HG02938 (cell line): ENCODE data around the gene GFY.

Source experiments
- ATAC-seq: cut with Tn5 transposase; IDR thresholded peaks from one replicate; pipeline ENCODE4 v1.9.1; 2021; ENCODE audit warnings: mild to moderate bottlenecking, moderate library complexity; ENCODE audit not compliant: unreplicated experiment

The GFY gene

DNA sequence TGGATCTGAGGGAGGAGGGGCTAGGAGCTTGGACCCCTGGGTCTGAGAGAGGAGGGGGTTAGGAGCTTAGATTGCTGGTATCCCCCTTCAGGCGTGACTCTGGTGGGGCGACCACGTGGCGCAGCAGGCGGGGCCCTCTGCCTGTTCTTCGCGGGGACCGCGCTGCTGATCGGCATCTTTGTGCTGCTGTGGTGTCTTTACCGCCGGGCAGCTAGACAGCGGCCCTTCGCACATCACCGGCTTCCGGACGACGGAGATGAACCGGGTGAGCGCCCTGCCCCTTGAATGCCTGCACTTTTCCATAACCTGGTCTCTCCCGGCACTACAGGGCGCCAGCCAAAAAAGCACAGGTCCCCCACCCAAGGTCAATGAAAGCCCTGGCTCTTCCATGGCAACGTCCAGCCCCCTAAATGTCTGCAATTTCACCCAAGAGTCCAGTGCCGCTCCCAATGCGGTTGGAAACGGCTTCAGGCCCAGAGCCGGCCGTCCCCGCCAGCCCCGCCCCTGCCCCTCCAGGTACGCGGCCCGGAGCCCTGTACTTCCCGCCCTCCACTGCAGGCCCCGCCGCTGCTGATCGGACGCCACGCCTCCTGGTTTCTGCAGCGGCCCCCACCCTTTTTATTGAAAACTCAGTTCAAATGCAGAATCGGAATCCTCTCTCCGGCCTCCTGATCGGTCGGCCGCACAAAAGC, 2.8 kb downstream of the GFY start:
- ATAC-seq, result no peak

DNA sequence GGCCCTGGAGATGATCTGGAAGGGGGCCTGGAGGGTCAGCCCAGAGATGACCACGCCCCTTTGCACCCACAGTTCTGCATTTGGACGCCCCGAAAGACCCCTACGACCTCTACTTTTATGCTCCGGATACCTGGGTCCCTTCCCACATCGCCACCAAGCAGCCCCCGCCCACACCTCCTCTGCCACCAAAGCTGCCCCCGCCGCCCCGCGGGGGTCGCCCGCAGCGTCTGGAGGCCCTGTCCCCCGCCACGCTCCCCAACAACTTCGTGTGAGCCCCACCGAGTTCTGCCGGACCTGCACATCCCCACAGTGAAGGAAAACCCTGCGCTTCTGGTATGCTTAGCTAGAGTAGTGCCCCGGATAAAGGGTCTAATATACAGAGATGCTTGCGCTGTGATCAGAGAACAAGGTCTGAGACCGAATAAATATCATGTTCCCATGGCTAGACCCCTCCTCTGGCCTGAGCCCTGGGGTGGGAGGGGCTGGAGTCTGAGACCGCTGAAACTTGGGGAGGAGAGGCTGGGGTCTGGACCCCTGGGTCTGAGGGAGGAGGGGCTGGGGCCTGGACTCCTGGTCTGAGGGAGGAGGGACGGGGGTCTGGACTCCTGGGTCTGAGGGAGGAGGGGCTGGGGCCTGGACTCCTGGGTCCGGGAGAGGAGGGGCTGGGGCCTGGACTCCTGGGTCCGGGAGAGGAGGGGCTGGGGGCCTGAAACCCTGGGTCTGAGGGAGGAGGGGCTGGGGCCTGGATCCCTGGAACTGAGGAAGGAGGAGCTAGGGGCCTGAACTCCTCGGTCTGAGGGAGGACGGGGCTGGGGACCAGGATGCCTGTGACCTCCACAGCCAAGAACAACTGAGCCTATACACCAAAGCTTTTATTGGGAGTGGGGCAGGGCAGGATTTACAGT, 3.6 kb downstream of the GFY start:
- ATAC-seq, result no peak

DNA sequence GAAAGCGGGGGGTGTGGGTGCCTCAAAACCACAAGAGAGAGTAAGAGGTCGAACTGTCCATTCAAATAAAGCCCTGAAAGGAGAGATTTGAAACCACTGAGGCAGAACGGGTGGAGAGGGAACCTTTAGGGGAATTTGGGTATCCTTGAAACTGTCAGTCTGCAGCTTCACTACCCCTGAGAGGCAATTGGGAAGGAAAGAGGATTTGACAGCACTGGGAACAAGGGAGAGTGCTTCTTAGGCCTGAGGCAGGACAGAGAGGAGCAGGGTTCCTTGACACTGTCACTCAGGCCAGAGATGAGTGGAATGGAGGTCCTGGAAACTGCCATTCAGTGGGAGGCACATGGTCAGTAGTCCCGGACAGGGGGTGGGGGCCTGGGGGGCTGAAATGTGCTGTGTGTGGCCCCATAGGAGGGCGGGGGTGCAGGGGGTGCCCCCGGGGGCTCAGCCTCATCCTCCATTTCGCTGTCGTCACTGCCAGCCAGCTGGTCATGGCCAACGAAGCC, 5.0 kb downstream of the GFY start:
- no peak for ATAC-seq

DNA sequence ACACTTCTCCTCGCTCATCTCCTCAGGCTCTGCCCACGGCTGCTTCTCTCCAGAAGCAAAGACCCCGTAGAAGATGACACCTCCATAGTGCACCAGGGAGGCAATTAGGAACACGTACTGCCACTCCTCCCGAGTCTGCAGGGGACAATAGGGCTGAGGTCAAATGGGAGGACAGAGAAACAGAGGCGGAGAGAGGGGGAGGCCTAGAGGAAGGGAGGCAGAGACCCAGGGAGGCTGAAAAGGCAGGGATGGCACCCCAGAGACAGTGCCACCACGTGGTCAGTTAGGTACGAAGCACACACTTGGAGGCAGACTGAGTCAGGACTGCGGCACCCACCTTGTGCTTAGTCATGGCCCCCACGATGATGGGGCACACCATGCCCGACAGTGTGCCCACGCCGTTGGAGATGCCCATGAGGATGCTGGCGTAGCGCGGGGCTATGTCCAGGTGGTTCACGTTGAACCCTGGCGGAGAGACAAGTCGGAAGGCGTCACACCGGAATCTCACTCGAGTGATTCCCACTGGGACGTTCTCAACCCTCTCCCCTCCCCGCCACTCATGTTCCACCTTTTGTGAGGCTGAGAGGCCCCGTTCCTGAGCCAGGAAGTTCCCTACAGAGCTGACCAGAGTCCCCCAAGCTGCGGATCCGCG, 5.6 kb downstream of the GFY start:
- no peak for ATAC-seq

DNA sequence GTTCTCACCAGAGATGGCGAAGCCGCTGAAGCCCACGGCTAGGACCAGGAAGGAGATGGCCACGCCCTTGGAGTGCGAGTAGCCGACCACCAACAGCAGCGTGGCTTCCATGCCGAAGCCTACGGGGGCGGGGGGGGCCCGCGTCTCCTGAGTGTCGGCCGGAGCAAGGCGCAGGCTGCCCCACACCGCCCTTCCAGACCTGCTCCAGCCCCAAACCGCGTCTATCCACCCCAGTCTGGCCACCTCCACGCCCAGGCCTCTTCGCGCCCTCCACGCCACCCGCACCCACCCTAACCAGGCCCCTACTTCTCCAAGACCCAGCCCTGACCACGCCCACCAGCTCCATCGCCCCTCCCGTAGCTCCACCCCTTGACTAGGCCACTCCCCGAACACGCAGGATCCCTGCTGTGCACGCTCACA, 6.2 kb downstream of the GFY start:
- no peak for ATAC-seq

DNA sequence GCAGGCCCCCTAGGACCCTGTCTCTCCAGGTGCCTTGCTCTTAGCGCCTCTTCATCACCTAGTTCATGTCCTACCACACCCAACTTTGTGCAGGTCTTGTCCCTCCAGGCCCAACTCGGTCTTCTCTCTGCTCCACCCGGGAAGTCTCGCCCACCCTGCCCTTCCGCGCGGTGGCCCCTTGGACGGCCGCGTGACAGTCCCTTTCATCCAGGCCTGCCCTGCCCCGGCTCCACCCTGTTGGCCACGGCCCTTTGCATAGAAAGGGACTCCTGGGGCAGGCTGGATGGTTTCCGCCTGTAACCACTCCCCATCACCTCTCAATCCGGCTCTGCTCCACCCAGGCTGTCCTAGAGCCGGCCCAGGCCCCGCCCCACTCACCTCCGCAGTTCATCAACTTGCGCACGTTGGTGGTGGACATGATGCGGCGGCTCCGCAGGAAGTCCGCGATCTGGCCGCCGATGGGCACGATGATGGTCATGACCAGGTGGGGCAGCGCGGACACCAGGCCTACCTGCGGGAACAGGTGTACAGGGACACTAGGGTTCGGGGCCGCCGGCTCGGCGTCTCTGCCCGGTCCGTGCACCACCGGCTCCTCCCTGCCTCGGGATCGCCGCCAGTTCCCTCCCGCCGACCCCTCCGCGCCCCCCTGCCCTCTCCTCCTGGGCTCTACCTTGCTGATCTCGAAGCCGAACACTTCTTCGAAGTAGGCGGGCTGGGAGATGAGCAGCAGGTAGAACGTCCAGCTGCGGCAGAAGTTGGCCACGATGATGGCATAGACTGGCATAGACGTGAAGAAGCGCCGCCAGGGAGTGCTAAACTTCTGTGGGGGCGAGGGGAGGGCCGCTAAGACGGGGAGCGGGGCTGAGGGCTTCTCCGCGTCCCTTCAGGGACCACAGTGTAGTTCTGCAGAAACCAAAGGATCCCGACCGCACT, 7.2 kb downstream of the GFY start:
- no peak for ATAC-seq

DNA sequence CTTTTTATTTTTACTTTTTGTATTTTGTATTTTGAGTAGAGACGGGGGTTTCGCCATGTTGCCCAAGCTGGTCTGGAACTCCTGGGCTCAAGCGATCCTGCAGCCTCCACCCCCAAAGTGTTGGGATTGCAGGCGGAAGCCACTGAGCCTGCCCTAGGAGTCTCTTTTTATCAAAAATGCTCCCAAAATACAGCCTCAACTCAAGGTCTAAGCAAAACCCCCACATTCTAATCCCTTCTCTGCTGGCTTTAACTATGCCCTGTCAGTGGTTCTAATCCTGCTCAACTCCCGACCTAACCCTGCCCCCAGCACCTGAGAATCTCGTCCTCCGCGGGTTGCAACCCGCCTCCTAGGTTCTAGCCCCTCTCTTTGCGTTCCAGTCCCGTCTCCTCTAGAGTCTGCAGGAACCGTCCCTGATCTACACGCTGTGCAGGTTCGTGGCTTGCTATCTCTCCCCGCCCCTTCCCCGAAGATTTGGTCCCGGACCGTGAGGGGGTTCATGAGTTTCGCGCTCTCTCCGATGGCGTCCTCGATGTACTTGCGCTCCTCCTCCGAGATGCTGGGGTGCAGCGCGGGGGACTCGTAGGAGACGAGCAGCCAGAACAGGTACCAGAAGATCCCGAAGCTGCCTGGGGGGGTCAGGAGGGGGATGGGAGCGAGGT, 8.2 kb downstream of the GFY start:
- ATAC-seq, result no peak

DNA sequence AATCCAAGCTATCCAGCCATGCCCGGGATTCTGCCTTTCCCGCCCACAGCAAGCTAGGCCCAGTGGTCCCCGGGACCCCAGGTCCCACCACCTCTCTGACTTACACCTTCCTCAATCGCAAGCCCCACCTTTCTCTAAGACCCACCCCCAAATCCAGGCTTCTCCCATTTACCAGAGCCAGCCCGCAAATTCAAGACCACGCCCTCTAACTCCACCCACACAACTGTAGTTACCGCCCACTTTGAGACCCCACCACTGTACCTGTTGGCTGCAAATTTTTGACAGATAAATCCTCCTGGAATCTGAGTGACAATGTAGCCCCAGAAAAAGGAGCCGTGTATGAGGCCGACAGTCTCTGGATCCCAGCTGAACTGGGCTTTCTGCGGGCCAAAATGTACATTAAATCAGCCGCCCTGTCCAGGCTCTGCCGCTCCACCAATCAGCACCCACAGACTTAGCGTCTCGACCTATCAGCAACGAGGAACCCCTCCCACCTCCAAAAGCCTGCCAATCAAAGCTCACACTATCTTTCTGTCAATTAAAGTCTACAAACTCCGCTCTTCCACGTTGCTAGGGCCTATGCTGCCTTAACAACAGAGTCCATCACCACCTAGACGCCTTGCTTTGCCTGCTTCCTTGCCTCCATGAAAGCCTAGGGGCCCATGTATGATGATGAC, 9.9 kb downstream of the GFY start:
- no peak for ATAC-seq

DNA sequence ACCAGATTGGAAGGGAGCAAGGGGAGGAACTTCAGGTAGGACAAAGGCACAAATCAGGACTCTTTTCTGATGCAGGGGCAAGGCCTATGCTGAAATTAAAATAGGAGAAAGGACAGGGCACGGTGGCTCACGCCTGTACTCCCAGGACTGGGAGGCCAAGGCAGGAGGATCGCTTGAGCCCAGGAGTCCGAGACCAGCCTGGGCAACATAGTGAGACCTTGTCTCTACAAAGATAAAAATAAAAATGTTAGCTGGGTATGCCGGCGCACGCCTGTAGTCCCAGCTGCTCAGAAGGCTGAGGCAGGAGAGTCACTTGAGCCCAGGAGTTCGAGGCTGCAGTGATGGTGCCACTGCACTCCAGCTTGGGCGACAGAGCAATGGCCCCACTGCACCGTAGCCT, 10.5 kb downstream of the GFY start:
- no peak for ATAC-seq

DNA sequence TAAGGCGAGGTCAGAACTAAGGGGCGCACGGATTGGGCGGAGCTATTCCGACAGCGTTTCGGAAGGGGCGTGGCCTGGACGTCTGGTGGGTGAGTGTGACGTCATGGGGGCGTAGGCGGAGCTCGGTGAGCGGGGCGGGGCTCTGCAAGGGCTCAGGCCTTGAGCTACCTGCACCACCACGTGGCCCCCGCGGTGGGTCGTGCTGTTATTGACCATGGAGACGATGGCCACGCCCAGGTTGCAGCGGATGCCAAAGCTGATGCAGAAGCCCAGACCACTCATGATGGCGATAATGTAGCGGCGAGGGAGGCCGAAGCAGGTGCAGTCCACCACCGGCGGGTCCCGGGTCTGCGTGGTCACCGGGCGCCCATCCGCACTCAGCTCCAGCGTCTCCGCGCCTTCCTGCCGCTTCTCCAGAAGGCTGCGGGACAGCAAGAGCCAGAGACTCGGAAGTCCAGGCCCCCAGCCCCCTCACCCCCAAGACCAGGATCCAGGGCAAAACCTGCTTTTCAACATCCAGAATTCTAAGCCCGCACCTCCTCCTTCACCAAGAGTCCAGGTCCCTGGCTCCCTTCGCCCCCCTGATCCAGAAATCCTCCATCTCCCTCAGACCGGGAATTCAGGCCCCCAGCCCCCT, 11.3 kb downstream of the GFY start:
- no peak for ATAC-seq

DNA sequence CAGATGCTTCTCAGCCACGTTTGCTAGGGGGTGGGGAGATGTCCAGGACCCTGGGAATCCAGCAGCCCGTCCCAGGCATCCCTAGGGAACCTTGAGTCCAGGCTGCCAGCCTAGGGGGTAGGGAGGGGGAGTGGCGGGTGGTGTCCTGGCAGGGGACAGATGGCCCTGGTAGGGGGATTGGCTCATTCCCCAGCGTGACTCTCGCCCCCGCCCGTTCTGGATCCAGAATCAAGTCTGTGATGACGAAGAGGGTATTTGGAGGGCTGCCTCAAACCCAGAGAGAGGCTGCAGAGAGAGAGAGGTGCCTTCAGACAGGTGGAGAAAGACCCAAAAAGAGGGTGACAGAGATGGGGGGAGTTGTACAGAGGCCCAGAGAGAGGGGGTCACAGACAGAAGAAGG, 12.0 kb downstream of the GFY start:
- ATAC-seq, result no peak

DNA sequence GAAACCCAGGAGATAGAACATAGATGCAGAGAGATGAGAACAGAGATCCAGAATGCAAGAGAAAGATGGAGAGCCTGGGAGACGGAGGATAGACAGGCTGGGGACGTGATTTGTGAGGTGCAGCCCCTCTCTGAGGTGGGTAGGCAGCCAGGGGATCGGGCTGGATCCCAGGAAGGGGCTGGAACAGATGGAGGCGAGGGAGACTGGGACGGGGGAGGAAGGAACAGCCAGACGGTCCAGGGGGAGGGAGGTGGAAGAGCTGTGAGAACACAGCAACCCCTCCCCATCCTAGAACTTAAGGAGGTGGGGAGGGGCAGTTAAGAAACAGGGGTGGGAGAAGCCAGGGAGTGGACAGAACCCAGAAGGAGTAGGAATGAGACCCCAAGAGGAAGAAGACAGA, 13.1 kb downstream of the GFY start:
- ATAC-seq, result no peak

DNA sequence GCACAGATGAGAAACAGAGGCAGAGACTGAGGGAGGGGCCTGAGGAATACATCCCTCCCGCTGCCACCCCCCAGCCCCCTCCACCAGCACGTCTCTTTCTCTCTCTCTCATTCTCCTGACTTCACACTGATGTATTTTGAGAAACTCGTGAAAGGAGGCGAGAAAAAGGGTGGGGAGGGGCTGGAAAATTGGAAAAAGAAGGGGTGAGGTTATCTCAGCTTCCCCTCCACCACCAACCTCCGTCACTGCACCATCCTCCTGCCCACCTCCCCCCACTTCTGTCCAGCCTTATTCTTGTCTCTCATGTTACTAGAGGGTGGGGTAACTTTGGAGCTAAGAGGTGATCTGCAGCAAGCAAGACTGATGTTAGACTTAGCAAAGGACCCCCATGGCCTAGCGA, 14.6 kb downstream of the GFY start:
- no peak for ATAC-seq

DNA sequence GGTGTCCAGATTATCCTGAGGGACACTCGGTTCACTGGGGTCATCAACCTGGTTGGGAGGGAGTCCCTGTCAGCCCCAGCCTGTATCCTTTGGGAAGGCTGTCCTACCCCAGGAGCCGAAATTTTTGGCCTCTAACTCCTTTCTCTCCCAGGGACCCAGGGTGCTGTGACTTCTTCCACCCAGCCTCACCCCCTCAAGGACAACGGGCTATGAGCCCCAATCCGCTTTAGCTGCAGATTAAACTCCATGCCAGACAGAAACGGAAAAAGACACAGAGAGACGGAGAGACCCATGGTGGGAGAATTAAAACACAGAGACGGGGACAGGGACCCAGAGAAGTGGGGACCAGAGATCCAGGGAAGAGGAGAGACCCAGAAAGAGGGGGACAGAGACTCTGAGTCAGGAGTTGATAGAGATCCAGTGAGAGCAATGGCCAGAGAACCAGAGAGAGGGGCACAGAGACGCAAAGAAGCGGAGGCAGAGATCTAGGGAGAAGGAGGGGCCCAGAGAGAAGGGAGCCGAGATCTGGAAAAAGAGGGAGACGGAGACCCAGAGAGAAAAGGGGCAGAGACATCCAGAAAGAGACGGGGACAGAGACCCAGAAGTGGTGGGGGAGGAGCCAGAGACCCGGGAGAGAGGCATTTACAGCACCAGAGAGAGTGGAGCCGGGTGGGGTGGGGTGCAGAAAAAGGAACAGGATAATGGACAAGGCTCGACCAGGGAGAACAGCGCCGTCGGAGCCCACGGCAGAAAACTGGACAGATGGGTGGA, 15.4 kb downstream of the GFY start:
- ATAC-seq, result no peak

DNA sequence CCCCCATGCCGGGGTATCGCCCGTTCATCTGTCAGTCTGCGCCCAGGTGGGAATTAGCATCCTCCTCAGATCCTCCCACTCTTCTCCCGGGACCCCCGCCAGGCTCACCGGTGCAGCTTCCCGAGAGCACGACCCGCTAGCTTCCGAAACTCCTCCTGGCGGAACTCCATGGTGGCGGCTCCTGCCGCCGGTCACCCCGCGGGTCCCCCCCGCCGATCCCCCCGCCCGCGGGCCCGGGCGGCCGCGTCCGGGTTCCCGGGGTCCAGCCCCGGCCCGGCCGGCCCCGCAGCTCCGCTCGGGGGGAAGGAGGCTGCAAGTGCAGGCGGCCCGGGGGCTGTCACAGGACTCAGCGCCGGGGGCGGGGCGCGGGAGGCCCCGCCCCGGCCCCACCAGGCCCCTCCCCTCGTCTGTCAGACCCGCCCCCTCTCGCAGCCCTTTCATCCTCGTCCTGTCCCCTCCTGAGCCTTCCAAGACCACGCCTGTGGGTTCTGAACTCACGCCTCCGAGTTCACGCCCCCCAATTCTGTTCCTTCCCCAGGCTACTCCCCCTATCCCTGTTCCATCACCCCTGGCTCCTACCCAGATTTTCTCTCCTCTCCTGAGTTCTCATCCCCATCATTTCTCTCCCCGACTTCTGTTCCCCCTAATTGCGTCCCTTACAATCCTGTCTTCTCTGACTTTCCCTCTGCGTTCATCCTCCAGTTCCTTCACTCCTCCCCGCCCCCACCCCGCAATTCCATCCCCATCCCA, 16.2 kb downstream of the GFY start, which contains the start of gene SLC17A7:
TSS of gene SLC17A7 (minus strand) at position 318 of the 750 bp plus-strand sequence. CDS start at position 170, 148 bp downstream.
- no peak for ATAC-seq

DNA sequence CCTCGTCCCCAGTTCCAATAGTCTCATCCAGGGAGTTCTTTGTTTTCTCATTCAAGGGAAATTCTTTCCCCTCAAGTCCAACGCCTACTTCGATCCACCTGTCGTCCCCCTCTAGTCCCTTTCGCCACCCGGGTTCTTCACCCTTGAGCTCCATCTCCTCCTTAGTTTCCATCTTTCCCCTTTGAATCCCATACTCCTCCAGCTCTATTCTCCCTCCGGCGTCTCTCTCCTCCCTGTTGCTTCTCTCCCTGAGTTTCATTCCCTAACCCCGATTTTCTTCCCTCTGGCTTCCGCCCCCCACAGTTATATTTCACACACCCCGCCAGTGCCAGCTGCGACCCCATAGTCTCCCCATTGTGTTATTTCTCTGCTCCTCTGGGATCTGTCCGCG, 16.8 kb downstream of the GFY start:
- no peak for ATAC-seq

DNA sequence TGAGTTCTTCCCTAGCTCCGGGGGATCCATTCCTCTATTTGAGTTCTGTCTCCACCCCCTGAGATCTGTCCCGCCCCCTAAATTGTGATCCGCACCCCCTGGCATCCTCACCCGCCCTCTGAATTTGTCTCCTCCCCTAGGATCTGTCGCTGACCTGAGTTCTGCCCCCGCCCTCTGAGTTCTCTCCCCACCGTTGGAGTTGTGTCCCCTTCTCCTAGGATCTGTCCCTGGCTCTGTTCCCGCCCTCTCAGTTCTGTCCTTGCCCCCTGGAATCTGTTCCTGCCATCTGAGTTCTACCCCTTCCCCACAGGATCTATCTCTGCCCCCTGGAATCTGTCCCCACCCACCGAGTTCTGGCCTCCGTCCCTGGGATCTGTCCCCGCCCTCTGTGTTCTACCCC, 17.2 kb downstream of the GFY start:
- no peak for ATAC-seq
